ENCODE measurements around the gene IL17F. TPM values are rescaled to one million over a fixed set of nuclear protein-coding genes. Genes with fewer than 3 reads are reported as not detected.

The IL17F gene
- total and polyA plus RNA-seq, 2 donors: not detected

- no peak overlapping the region for H3K27ac ChIP-seq (ENCODE audit: low read depth)
- H3K4me3 ChIP-seq (ENCODE audit: low read depth, low read length): no peak overlapping the region
- no peaks in the 10 kb centered on the region for H3K4me1 ChIP-seq (ENCODE audit: insufficient read depth)
- DNase-seq (ENCODE audit: extremely low spot score): no peak
- 86% methylated on average over 8 of the region's 8 CpGs for WGBS
- H3K36me3 ChIP-seq (ENCODE audit: insufficient read depth): no peaks in the 10 kb centered on the region
These were observed 12.7 kb downstream of the IL17F start for GRCh38 chr6:52231406-52232127.

DNA sequence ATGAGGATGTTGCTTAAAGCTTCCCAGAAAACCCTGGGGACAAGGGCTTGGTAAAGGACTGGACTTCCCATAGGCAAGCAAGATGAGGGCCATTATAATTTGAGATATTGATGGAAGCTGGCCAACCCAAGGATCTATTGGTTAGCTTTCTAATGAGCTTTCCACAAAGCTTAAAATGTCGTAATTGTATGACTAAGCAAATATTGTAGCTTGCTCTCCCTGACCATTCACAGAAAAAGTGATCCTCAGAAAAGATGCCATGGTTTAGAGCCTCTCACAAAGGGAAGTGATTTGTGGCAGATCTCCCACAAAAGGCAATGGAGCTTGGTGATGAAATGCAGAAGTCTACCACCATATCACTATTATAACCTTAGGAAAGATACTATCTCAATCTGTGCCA is 13.6 kb downstream of the IL17F start:
- H3K4me1 ChIP-seq (ENCODE audit: insufficient read depth): no peaks in the 10 kb centered on the region
- H3K27ac ChIP-seq (ENCODE audit: low read depth): no peak overlapping the region
- H3K4me3 ChIP-seq (ENCODE audit: low read depth, low read length): no peak overlapping the region
- no peaks in the 10 kb centered on the region for H3K36me3 ChIP-seq (ENCODE audit: insufficient read depth)
- 74% methylated on average over 1 of the region's 1 CpG for WGBS
- no peak for DNase-seq (ENCODE audit: extremely low spot score)

GRCh38 chr6:52227495-52227894 is 16.8 kb downstream of the IL17F start:
- Histone ChIP-seq H3K27ac (ENCODE audit: low read depth) (no peak overlapping the region), H3K4me1 (ENCODE audit: insufficient read depth) (no peaks in the 10 kb centered on the region), H3K4me3 (ENCODE audit: low read depth, low read length) (no peak overlapping the region), H3K36me3 (ENCODE audit: insufficient read depth) (no peaks in the 10 kb centered on the region)
- DNase-seq (ENCODE audit: extremely low spot score): no peak
- 84% methylated on average over 1 of the region's 1 CpG for WGBS

GRCh38 chr6:52221302-52221701 is 23.0 kb downstream of the IL17F start:
- no peaks in the 10 kb centered on the region for H3K36me3 ChIP-seq (ENCODE audit: insufficient read depth)
- no peak overlapping the region for H3K4me3 ChIP-seq (ENCODE audit: low read depth, low read length)
- H3K4me1 ChIP-seq (ENCODE audit: insufficient read depth): no peaks in the 10 kb centered on the region
- H3K27ac ChIP-seq (ENCODE audit: low read depth): no peak overlapping the region
- 70% methylated on average over 3 of the region's 3 CpGs for WGBS
- DNase-seq (ENCODE audit: extremely low spot score): no peak

GRCh38 chr6:52217761-52218160 is 26.5 kb downstream of the IL17F start:
- H3K27ac ChIP-seq (ENCODE audit: low read depth): no peak overlapping the region
- DNase-seq (ENCODE audit: extremely low spot score): no peak
- no peaks in the 10 kb centered on the region for H3K36me3 ChIP-seq (ENCODE audit: insufficient read depth)
- H3K4me1 ChIP-seq (ENCODE audit: insufficient read depth): no peaks in the 10 kb centered on the region
- 81% methylated on average over 2 of the region's 2 CpGs for WGBS
- no peak overlapping the region for H3K4me3 ChIP-seq (ENCODE audit: low read depth, low read length)

DNA sequence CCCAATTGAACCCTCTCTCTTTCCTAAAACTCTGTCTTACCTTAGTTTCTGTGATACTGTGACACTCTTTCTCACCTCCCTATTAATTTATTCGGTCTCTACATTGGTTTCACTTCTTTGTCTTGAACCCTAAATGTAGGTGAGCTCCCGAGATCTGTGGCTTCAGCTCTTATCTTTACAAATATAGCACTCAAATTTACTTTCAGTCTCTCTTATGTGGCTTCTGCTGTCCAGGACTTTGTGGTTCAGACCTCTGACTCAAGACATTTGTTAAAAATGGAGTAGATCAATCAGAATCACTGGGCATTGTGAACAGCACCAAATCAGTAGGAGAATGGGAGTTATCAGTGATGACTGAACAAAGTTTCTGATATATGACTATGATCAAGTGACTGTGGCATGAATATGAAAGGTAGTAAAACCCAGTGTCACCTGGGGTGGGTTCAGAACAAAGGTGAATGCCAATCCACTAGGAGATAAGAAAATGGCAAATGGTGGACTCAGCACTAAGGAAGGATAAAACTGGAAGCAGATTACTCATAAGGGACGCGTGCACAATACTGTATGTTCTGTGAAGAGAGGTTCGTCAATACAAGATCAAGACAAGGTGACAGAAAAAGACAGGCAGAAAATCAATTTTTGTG is 27.2 kb downstream of the IL17F start:
- H3K36me3 ChIP-seq (ENCODE audit: insufficient read depth): no peaks in the 10 kb centered on the region
- 88% methylated on average over 5 of the region's 5 CpGs for WGBS
- no peak overlapping the region for H3K4me3 ChIP-seq (ENCODE audit: low read depth, low read length)
- H3K4me1 ChIP-seq (ENCODE audit: insufficient read depth): no peaks in the 10 kb centered on the region
- H3K27ac ChIP-seq (ENCODE audit: low read depth): no peak overlapping the region
- no peak for DNase-seq (ENCODE audit: extremely low spot score)

DNA sequence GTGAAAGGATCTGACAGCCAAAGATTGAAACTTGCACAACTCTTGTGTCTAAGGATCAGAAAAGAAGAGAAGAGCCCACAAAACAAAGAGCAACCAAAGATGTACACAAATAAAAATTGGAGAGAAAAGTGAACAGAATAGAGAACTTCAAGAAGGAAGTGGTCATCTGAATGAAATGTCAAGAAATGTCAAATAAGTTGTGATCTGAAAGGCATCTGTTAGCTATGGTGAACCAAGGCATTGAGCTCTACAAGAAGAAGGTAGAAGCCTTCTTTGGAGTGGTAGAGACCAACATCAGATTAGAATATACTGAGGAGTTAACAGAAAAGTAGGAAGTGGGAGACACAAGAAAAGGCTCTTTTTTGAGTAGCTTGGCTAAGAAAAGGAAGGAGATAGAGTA is 28.5 kb downstream of the IL17F start:
- no peak overlapping the region for H3K4me3 ChIP-seq (ENCODE audit: low read depth, low read length)
- DNase-seq (ENCODE audit: extremely low spot score): no peak
- H3K4me1 ChIP-seq (ENCODE audit: insufficient read depth): no peaks in the 10 kb centered on the region
- no peak overlapping the region for H3K27ac ChIP-seq (ENCODE audit: low read depth)
- no peaks in the 10 kb centered on the region for H3K36me3 ChIP-seq (ENCODE audit: insufficient read depth)

DNA sequence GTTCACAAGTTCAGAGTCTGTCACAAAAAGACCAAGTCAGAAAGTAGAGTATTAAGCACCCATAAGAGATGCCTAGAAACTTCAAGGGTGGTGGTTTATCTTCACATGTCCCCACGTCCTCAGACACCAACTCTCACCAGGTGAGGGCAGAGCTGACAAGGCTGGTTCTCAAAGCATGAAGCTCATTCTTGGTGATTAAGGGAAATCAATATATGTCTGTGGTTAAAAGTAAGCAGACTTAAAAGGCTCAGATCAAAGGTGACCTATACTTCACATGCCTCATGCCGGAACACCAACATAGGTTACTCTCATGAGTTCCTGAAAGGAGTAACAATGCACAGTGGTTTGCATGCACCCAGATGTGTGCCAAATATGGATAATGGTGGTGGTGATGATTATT is 31.2 kb downstream of the IL17F start:
- no peaks in the 10 kb centered on the region for H3K36me3 ChIP-seq (ENCODE audit: insufficient read depth)
- DNase-seq (ENCODE audit: extremely low spot score): no peak
- no peak overlapping the region for H3K27ac ChIP-seq (ENCODE audit: low read depth)
- H3K4me3 ChIP-seq (ENCODE audit: low read depth, low read length): no peak overlapping the region
- no peaks in the 10 kb centered on the region for H3K4me1 ChIP-seq (ENCODE audit: insufficient read depth)
- 76% methylated on average over 2 of the region's 2 CpGs for WGBS

DNA sequence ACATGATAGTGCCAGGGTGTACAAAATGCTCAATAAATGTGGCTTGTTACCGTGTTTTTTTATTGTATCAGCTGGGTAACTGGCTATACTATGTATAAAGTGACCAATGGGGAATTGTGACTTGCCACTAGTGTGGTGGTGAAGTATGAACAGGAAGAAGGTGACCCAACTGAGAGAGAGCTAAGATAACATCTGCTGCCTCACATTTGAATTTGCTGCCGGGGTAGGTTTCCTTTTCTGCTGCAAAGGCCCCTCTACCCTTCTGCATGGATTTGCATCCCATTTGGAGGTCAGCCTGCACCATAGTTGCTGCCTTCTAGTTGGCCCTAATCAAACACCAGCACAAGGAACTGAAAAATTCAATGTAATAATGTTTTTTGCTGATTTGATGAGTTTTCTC is 34.1 kb downstream of the IL17F start:
- Histone ChIP-seq H3K4me3 (ENCODE audit: low read depth, low read length) (no peak overlapping the region), H3K4me1 (ENCODE audit: insufficient read depth) (no peaks in the 10 kb centered on the region), H3K36me3 (ENCODE audit: insufficient read depth) (no peaks in the 10 kb centered on the region), H3K27ac (ENCODE audit: low read depth) (no peak overlapping the region)
- 65% methylated on average over 2 of the region's 2 CpGs for WGBS
- no peak for DNase-seq (ENCODE audit: extremely low spot score)

DNA sequence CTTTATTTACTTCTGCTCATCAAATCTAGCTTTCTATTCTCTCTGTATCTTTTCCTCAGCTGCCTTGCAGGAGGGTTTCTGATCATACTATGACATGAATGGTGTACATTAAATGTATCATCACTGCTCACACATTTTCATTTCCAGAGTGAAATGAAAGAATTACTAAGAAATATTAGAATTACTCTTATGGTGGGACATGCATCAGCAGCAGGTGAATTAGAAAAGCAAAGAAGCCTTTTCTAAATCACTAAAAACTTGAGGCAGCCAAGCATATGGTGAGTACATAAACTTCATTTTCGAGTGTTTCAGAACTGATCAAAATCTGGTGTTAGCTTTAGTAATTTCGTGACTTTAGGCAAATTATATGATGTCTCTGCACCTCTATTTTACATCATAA is 34.5 kb downstream of the IL17F start:
- Histone ChIP-seq H3K4me1 (ENCODE audit: insufficient read depth) (no peaks in the 10 kb centered on the region), H3K27ac (ENCODE audit: low read depth) (no peak overlapping the region), H3K4me3 (ENCODE audit: low read depth, low read length) (no peak overlapping the region), H3K36me3 (ENCODE audit: insufficient read depth) (no peaks in the 10 kb centered on the region)
- DNase-seq (ENCODE audit: extremely low spot score): no peak
- 67% methylated on average over 2 of the region's 2 CpGs for WGBS

GRCh38 chr6:52208612-52209011 is 35.7 kb downstream of the IL17F start:
- no peaks in the 10 kb centered on the region for H3K4me1 ChIP-seq (ENCODE audit: insufficient read depth)
- H3K27ac ChIP-seq (ENCODE audit: low read depth): no peak overlapping the region
- no peak for DNase-seq (ENCODE audit: extremely low spot score)
- no peaks in the 10 kb centered on the region for H3K36me3 ChIP-seq (ENCODE audit: insufficient read depth)
- WGBS: 84% methylated on average over 3 of the region's 3 CpGs
- no peak overlapping the region for H3K4me3 ChIP-seq (ENCODE audit: low read depth, low read length)

DNA sequence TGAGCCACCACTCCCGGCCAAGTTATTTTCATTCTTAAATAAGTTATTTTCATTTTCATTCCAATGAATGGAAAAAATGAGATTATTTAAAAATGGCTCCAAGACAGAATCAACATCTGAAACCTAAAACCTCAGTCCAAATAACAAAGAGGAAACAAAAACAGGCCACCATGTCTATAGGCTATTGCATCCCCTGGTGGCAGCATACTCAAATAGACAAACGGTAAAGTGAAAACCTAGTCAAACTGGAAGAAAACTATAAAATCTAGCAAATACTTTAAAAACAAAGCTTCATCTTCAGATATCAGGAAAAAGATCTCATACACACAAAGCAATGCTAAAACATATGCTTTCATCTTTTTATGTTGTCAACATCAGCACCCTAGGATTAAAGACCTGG is 37.2 kb downstream of the IL17F start:
- no peak overlapping the region for H3K4me3 ChIP-seq (ENCODE audit: low read depth, low read length)
- H3K36me3 ChIP-seq (ENCODE audit: insufficient read depth): no peaks in the 10 kb centered on the region
- 92% methylated on average over 2 of the region's 2 CpGs for WGBS
- H3K27ac ChIP-seq (ENCODE audit: low read depth): no peak overlapping the region
- no peak for DNase-seq (ENCODE audit: extremely low spot score)
- H3K4me1 ChIP-seq (ENCODE audit: insufficient read depth): no peaks in the 10 kb centered on the region

- no peaks in the 10 kb centered on the region for H3K4me1 ChIP-seq (ENCODE audit: insufficient read depth)
- H3K27ac ChIP-seq (ENCODE audit: low read depth): no peak overlapping the region
- no peak for DNase-seq (ENCODE audit: extremely low spot score)
- H3K4me3 ChIP-seq (ENCODE audit: low read depth, low read length): no peak overlapping the region
- H3K36me3 ChIP-seq (ENCODE audit: insufficient read depth): no peaks in the 10 kb centered on the region
These were observed 42.8 kb downstream of the IL17F start for GRCh38 chr6:52201493-52201892.

DNA sequence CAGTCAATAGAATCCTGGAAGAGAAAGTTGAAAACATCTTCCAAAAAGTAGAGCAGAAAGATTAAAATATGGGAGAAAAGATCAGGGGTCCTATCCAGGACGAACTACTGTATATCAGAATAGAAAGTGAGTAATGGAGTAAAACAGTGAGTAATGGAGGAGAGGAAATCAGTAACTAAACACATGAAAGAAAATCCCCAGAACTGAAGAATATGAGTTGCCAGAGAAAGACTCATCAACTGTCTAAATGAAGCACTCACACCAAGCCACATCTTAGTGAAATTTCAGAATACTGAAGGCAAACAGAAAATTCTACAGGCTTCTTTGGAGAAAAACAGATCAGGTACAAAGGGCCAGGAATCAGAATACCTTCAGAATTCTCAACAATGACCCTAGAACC is 43.3 kb downstream of the IL17F start:
- no peak for DNase-seq (ENCODE audit: extremely low spot score)
- Histone ChIP-seq H3K4me3 (ENCODE audit: low read depth, low read length) (no peak overlapping the region), H3K27ac (ENCODE audit: low read depth) (no peak overlapping the region), H3K36me3 (ENCODE audit: insufficient read depth) (no peaks in the 10 kb centered on the region), H3K4me1 (ENCODE audit: insufficient read depth) (no peaks in the 10 kb centered on the region)
- WGBS: 69% methylated on average over 1 of the region's 1 CpG
